Pancreas (tissue), 10 donors: ENCODE measurements around the gene SPRED1. TPM values are rescaled to one million over a fixed set of nuclear protein-coding genes. Genes with fewer than 3 reads are reported as not detected.

Experiments used
- ATAC-seq, 4 donors: fragments of 200-7000 bp; cut with Tn5 transposase; one replicate each; pipeline versions ENCODE4 v1.8.0 to v1.9.1; 2020; ENCODE audit warnings: mild to moderate bottlenecking in 4 of 4, moderate library complexity in 4 of 4
- DNase-seq, 6 donors: peaks; one replicate each; pipeline ENCODE4 v3.0.0-alpha.2; 2020
- FAIRE-seq: peaks from 2 replicates; lab custom pipeline; 2012; peaks lifted over from hg19 to GRCh38; lab: Jason Lieb, UNC
- H3K27ac ChIP-seq, 4 donors: fragments of 200-600 bp; sonication (generic); 1 replicate in 3 of 4; 2 replicates in 1 of 4; pipeline versions ENCODE4 v1.5.0 to v1.8.0; 2020
- H3K27me3 ChIP-seq, 4 donors: fragments of 200-600 bp; one replicate each; pipeline ENCODE4 v1.8.0; 2021
- H3K36me3 ChIP-seq, 3 donors: fragments of 200-600 bp; sonication (generic) in 1 of 3; one replicate each; pipeline versions ENCODE4 v1.5.0 to v1.8.0; 2020 to 2021
- H3K4me1 ChIP-seq, 3 donors: fragments of 200-600 bp; one replicate each; pipeline ENCODE4 v1.8.0; 2021
- H3K4me3 ChIP-seq, 4 donors: fragments of 200-600 bp; sonication (generic) in 2 of 4; one replicate each; pipeline versions ENCODE4 v1.5.0 to v1.8.0; 2020 to 2021
- H3K9me3 ChIP-seq, 4 donors: fragments of 200-600 bp; one replicate each; pipeline ENCODE4 v1.8.0; 2021
- CTCF ChIP-seq, 4 donors: fragments of 200-600 bp; sonication (generic) in 3 of 4; IDR thresholded peaks; one replicate each; pipeline versions ENCODE4 v1.5.0 to v1.8.0; 2021; ENCODE audit warnings: antibody characterized with exemption in 4 of 4
- WGBS, 2 donors: extraction: QIAGEN DNeasy Blood & Tissue Kit; methylation state at CpG; one replicate each; pipeline ENCODE4 v1.1.7; 2013; 5-methylcytosine and 5-hydroxymethylcytosine counted together
- intact Hi-C, 3 donors: fragments of 100-400 bp; cut with DNase I; formaldehyde crosslinking; loops; one replicate each; pipeline versions ENCODE4 v1.11.1 to v1.14.2; 2022
- polyA plus RNA-seq, 2 donors: library from polyadenylated mRNA; stranded (reverse); fragments of 200-250 nt; gene quantifications; one replicate each; pipeline ENCODE4 v1.2.3, GENCODE V29; 2013
- total RNA-seq, 6 donors: library from RNA; stranded (reverse); fragmentation: NEBNext Ultra II Directional in 4 of 6; extraction: Animal tissue kit (Norgen Biotek cat#: 25700) in 4 of 6; gene quantifications; one replicate each; pipeline versions ENCODE4 v1.2.1 to v1.2.4, GENCODE V29; 2021 to 2023
- donor health status: healthy with polysubstance abuse.
- donor health status: DM: no; HTN: no; CAD: no; lungs with moderate emphysema.
- donor health status: DM: no; HTN: no; CAD: no.
- donor health status: control.
- donor health status: control.
- donor health status: Bipolar disorder and iron deficiency.
- donor health status: DM: yes; HTN: yes; CAD: no.
- donor health status: DM: no; HTN: no; CAD: no.
- donor health status: DM: no; HTN: no; CAD: no.
- donor health status: DM: yes; HTN: yes; CAD: no.

The SPRED1 gene
- total and polyA plus RNA-seq, 8 donors, result 2.5 to 19.2 (median 6.5) TPM

- intact Hi-C loops, result no loop called here
- no peak for ATAC-seq
- Histone ChIP-seq H3K4me1 (no peaks in the 10 kb centered on the region), H3K27ac (no peak overlapping the region), H3K36me3 (no peaks in the 10 kb centered on the region), H3K4me3 (no peak overlapping the region), H3K9me3 (no peaks in the 10 kb centered on the region), H3K27me3 (no peaks in the 10 kb centered on the region)
- no peak for FAIRE-seq
- 40 to 45% methylated on average over 2 of the region's 2 CpGs for WGBS, 2 donors
- no peak for TF ChIP-seq CTCF (IDR thresholded peaks at IDR 0.05)
- DNase-seq, result no peak
Observed at GRCh38 chr15:38391191-38391590, 138.6 kb downstream of the SPRED1 start.

GRCh38 chr15:38398134-38398533 is 145.5 kb downstream of the SPRED1 start:
- Histone ChIP-seq H3K9me3 (no peaks in the 10 kb centered on the region), H3K36me3 (no peaks in the 10 kb centered on the region), H3K4me3 (no peak overlapping the region), H3K4me1 (peaks cover 0 to 2% (median 0%) of the 10 kb centered on the region in 3 donors), H3K27ac (no peak overlapping the region), H3K27me3 (no peaks in the 10 kb centered on the region)
- intact Hi-C loops, result no loop called here
- WGBS, 2 donors, result 70 to 76% methylated on average over 2 of the region's 2 CpGs
- no peak for FAIRE-seq
- peak in 3 of 4 donors; percentile 46 to 69 (median 56) for ATAC-seq
- DNase-seq, result no peak
- no peak for TF ChIP-seq CTCF (IDR thresholded peaks at IDR 0.05)

- ATAC-seq (no peak), FAIRE-seq (no peak), DNase-seq (no peak)
- Histone ChIP-seq H3K27me3 (no peaks in the 10 kb centered on the region), H3K4me1 (peaks cover 0 to 2% (median 0%) of the 10 kb centered on the region in 3 donors), H3K9me3 (no peaks in the 10 kb centered on the region), H3K27ac (no peak overlapping the region), H3K36me3 (no peaks in the 10 kb centered on the region), H3K4me3 (no peak overlapping the region)
- 69 to 72% methylated on average over 6 of the region's 6 CpGs for WGBS, 2 donors
- intact Hi-C loops, result no loop called here
- no peak for TF ChIP-seq CTCF (IDR thresholded peaks at IDR 0.05)
Observed at GRCh38 chr15:38401106-38401505, 148.5 kb downstream of the SPRED1 start.

- Histone ChIP-seq H3K27me3 (no peaks in the 10 kb centered on the region), H3K4me3 (no peak overlapping the region), H3K27ac (no peak overlapping the region), H3K9me3 (no peaks in the 10 kb centered on the region), H3K4me1 (peaks cover 0 to 2% (median 0%) of the 10 kb centered on the region in 3 donors), H3K36me3 (no peaks in the 10 kb centered on the region)
- TF ChIP-seq CTCF (IDR thresholded peaks at IDR 0.05), result no peak
- FAIRE-seq, result no peak
- whole genome bisulfite sequencing, 2 donors, result 70 to 84% methylated on average over 5 of the region's 5 CpGs
- intact Hi-C loops, result no loop called here
- no peak for ATAC-seq
- DNase-seq, result no peak
Observed at GRCh38 chr15:38401701-38402100, 149.1 kb downstream of the SPRED1 start.

- no peak for TF ChIP-seq CTCF (IDR thresholded peaks at IDR 0.05)
- H3K4me1 ChIP-seq, result no peaks in the 10 kb centered on the region
- WGBS, 2 donors, result 55 to 65% methylated on average over 7 of the region's 7 CpGs
- no peaks in the 10 kb centered on the region for H3K36me3 ChIP-seq
- intact Hi-C loops, result no loop called here
- no peak for DNase-seq
- no peak for ATAC-seq
- H3K4me3 ChIP-seq, result no peak overlapping the region
- no peak for FAIRE-seq
- no peaks in the 10 kb centered on the region for H3K27me3 ChIP-seq
- no peak overlapping the region for H3K27ac ChIP-seq
- no peaks in the 10 kb centered on the region for H3K9me3 ChIP-seq
Observed at GRCh38 chr15:38406436-38406835, 153.8 kb downstream of the SPRED1 start.

Other genes with a start within 250 kb of the SPRED1 start
- 10 to 100 TPM in 2 of 6 donors, 1 to 10 TPM in 4; 4.7 to 13.8 (median 7.0) TPM for gene FAM98B, start 201.3 kb downstream of the SPRED1 start, total RNA-seq
- gene FAM98B, start 201.3 kb downstream of the SPRED1 start, polyA plus RNA-seq, result 1 to 10 TPM; 3.2 to 6.5 TPM